Osteoblast (primary cell): ENCODE results near the gene RCAN1. TPM values are rescaled to one million over a fixed set of nuclear protein-coding genes. Genes with fewer than 3 reads are reported as not detected.
"Not testable (repeated sequence)": the region's sequence is repeated elsewhere in the genome, so short reads cannot be mapped to it uniquely, and the experiment has no call there.

Source experiments
- DNase-seq: peaks from one replicate; pipeline ENCODE4 v3.0.0; 2011; ENCODE audit warnings: low spot score, mixed read lengths; ENCODE audit not compliant: insufficient read length; ENCODE audit errors: missing footprints
- H2AFZ ChIP-seq: 2 replicates; pipeline ENCODE4 v1.6.0; 2011; ENCODE audit warnings: mild to moderate bottlenecking, low read length
- H3K27ac ChIP-seq: 2 replicates; pipeline ENCODE4 v1.5.1; 2011; ENCODE audit warnings: mild to moderate bottlenecking, low read depth, low read length, moderate library complexity
- H3K27me3 ChIP-seq: 2 replicates; pipeline ENCODE4 v1.6.0; 2012; ENCODE audit warnings: mild to moderate bottlenecking, control low read depth, inconsistent platforms, low read length, moderate library complexity; ENCODE audit not compliant: insufficient read depth
- H3K36me3 ChIP-seq: 2 replicates; pipeline ENCODE4 v1.5.1; 2011; ENCODE audit warnings: mild to moderate bottlenecking, low read length, control low read depth, moderate library complexity; ENCODE audit not compliant: insufficient read depth
- H3K4me1 ChIP-seq: 2 replicates; pipeline ENCODE4 v1.5.1; 2011; ENCODE audit warnings: mild to moderate bottlenecking, low read length, control low read depth, moderate library complexity; ENCODE audit not compliant: insufficient read depth
- H3K4me2 ChIP-seq: 2 replicates; pipeline ENCODE4 v1.6.0; 2011; ENCODE audit warnings: mild to moderate bottlenecking, low read length; ENCODE audit not compliant: insufficient read depth
- H3K4me3 ChIP-seq: fragments of 200-600 bp; sonication (generic); 3 replicates; pipeline ENCODE4 v1.5.1; 2012; ENCODE audit warnings: mild to moderate bottlenecking, low read length, inconsistent platforms; ENCODE audit not compliant: insufficient read depth
- H3K79me2 ChIP-seq: 2 replicates; pipeline ENCODE4 v1.6.0; 2012; ENCODE audit warnings: mild to moderate bottlenecking, low read length, control low read depth, inconsistent platforms; ENCODE audit not compliant: insufficient read depth
- H3K9me3 ChIP-seq: 2 replicates; pipeline ENCODE4 v1.5.1; 2011; ENCODE audit warnings: low read depth, low read length, control low read depth
- H4K20me1 ChIP-seq: 2 replicates; pipeline ENCODE4 v1.6.0; 2012; ENCODE audit warnings: mild to moderate bottlenecking, low read length, control low read depth; ENCODE audit not compliant: insufficient read depth
- CTCF ChIP-seq: IDR thresholded peaks from 2 replicates; pipeline ENCODE4 v1.5.1; 2011; ENCODE audit warnings: mild to moderate bottlenecking, low read depth, low read length, moderate library complexity; ENCODE audit errors: extremely low read depth
- total RNA-seq: library from RNA; depleted of rRNA; stranded (reverse); fragments of >200 nt; gene quantifications from 2 replicates; pipeline ENCODE4 v1.2.3, GENCODE V29; 2012

RCAN1 gene
- total RNA-seq, 1 donor, result 103 TPM

GRCh38 chr21:34498623-34499022 lies 116.3 kb downstream of the RCAN1 start:
- Histone ChIP-seq H3K4me2 (no peak overlapping the region), H3K79me2 (no peaks in the 10 kb centered on the region), H3K4me1 (no peaks in the 10 kb centered on the region), H3K36me3 (no peaks in the 10 kb centered on the region), H3K9me3 (no peaks in the 10 kb centered on the region), H3K27ac (no peak overlapping the region), H3K4me3 (no peak overlapping the region), H4K20me1 (no peaks in the 10 kb centered on the region), H2AFZ (no peak overlapping the region), H3K27me3 (peaks cover 29% of the 10 kb centered on the region)
- no peak for TF ChIP-seq CTCF
- DNase-seq, result no peak

- not testable (repeated sequence) for H3K27ac ChIP-seq
These were observed 131.1 kb downstream of the RCAN1 start for GRCh38 chr21:34483854-34484253.

GRCh38 chr21:34483435-34483834 lies 131.5 kb downstream of the RCAN1 start:
- H3K79me2 ChIP-seq, H3K36me3 ChIP-seq, H4K20me1 ChIP-seq, H2AFZ ChIP-seq, H3K9me3 ChIP-seq, H3K27me3 ChIP-seq, H3K4me2 ChIP-seq, DNase-seq, H3K27ac ChIP-seq, H3K4me3 ChIP-seq, H3K4me1 ChIP-seq: not testable (repeated sequence)

More at GRCh38 chr21:34483854-34484253, 131.1 kb downstream of the RCAN1 start:
- not testable (repeated sequence) for H2AFZ ChIP-seq, H4K20me1 ChIP-seq, H3K4me1 ChIP-seq, H3K4me2 ChIP-seq, H3K4me3 ChIP-seq, H3K79me2 ChIP-seq, DNase-seq, H3K9me3 ChIP-seq, H3K36me3 ChIP-seq, H3K27me3 ChIP-seq

- not testable (repeated sequence) for H3K4me3 ChIP-seq, H3K9me3 ChIP-seq, H3K27me3 ChIP-seq, H3K36me3 ChIP-seq, H3K79me2 ChIP-seq, H3K4me1 ChIP-seq, H3K4me2 ChIP-seq, H4K20me1 ChIP-seq, DNase-seq, H2AFZ ChIP-seq, H3K27ac ChIP-seq
These were observed 147.6 kb downstream of the RCAN1 start for GRCh38 chr21:34467333-34467732.

Other genes starting within 250 kb of the RCAN1 start
- 8.0 and 18.5 TPM in 2 replicates for gene SMIM11, start 239.6 kb downstream of the RCAN1 start, total RNA-seq
- 0.29 TPM in 1 of 2 replicates, not detected in the other for gene SMIM34, start 191.2 kb downstream of the RCAN1 start, total RNA-seq
- 0.29 and 0.72 TPM in 2 replicates for gene KCNE1, start 102.9 kb downstream of the RCAN1 start, total RNA-seq
- gene CLIC6, start 53.9 kb upstream of the RCAN1 start, total RNA-seq, result under 0.01 TPM in 2 replicates